ENCODE measurements around the gene RGS6. TPM values are rescaled to one million over a fixed set of nuclear protein-coding genes. Genes with fewer than 3 reads are reported as not detected.

The RGS6 gene
- polyA plus RNA-seq, 3 donors = not detected

DNA sequence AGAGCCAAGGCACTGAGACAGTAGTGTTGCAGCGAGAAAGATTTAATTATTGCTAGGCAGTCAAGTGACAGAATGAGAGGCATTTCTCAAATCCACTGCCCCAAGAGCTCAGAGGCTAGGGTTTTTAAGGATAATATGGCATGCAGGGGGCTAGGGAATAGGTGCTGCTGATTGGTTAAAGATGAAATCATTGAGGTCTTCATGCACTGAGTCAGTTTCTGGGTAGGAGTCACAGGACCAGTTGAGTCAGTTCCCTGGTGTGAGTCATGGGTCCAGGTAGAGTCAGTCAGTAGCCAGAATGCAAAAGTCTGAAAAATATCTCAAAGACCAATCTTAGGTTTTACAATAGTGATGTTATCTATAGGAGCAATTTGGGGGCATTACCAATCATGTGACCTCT lies 323.8 kb downstream of the RGS6 start:
- Histone ChIP-seq H3K27ac (ENCODE audit: low read depth in 1 of 2, low read length in 2 of 2) (no peak overlapping the region), H3K36me3 (replicated peaks in 1 of 2; ENCODE audit: control insufficient read depth in 1 of 2, insufficient read depth in 2 of 2, low read length in 2 of 2) (no peaks in the 10 kb centered on the region), H3K4me1 (ENCODE audit: control insufficient read depth in 1 of 2, insufficient read depth in 2 of 2, low read length in 2 of 2) (no peaks in the 10 kb centered on the region), H3K27me3 (ENCODE audit: control insufficient read depth in 2 of 2, insufficient read depth in 2 of 2, low read length in 2 of 2) (no peaks in the 10 kb centered on the region), H3K4me3 (replicated peaks in 1 of 3; ENCODE audit: low read depth in 2 of 3, low read length in 3 of 3) (no peak overlapping the region), H3K79me2 (ENCODE audit: insufficient read depth, low read length) (no peaks in the 10 kb centered on the region), H3K9ac (ENCODE audit: insufficient read depth, low read length, poor library complexity, severe bottlenecking) (no peak overlapping the region), H3K4me2 (replicated peaks; ENCODE audit: extremely low read depth, low read length, poor library complexity, severe bottlenecking) (no peak overlapping the region), H2AFZ (ENCODE audit: insufficient read depth, low read depth, low read length, poor library complexity, severe bottlenecking) (no peak overlapping the region), H3K9me3 (replicated peaks in 1 of 2; ENCODE audit: control insufficient read depth in 1 of 2, insufficient read depth in 1 of 2, low read length in 2 of 2) (peaks cover 7 to 10% of the 10 kb centered on the region in 2 donors), H4K20me1 (ENCODE audit: insufficient read depth, low read length) (no peaks in the 10 kb centered on the region)
- TF ChIP-seq, protein P1, sequence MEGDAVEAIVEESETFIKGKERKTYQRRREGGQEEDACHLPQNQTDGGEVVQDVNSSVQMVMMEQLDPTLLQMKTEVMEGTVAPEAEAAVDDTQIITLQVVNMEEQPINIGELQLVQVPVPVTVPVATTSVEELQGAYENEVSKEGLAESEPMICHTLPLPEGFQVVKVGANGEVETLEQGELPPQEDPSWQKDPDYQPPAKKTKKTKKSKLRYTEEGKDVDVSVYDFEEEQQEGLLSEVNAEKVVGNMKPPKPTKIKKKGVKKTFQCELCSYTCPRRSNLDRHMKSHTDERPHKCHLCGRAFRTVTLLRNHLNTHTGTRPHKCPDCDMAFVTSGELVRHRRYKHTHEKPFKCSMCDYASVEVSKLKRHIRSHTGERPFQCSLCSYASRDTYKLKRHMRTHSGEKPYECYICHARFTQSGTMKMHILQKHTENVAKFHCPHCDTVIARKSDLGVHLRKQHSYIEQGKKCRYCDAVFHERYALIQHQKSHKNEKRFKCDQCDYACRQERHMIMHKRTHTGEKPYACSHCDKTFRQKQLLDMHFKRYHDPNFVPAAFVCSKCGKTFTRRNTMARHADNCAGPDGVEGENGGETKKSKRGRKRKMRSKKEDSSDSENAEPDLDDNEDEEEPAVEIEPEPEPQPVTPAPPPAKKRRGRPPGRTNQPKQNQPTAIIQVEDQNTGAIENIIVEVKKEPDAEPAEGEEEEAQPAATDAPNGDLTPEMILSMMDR (IDR thresholded peaks at IDR 0.05) = no peak
- Mint-ChIP-seq H3K4me3 (no peak overlapping the region), H3K36me3 (no peaks in the 10 kb centered on the region), H3K27me3 (ENCODE audit: low read depth in 3 of 3) (peaks cover 0 to 2% (median 0%) of the 10 kb centered on the region in 3 donors), H3K9me3 (peaks cover 0 to 18% (median 14%) of the 10 kb centered on the region in 7 donors), H3K27ac (no peak overlapping the region), H3K4me1 (no peaks in the 10 kb centered on the region)
- no CpG with 5 or more reads among the region's 1 CpG for WGBS (ENCODE audit: insufficient coverage)
- intact Hi-C loops (cut with micrococcal nuclease) = no loop called here
- no peak for DNase-seq

DNA sequence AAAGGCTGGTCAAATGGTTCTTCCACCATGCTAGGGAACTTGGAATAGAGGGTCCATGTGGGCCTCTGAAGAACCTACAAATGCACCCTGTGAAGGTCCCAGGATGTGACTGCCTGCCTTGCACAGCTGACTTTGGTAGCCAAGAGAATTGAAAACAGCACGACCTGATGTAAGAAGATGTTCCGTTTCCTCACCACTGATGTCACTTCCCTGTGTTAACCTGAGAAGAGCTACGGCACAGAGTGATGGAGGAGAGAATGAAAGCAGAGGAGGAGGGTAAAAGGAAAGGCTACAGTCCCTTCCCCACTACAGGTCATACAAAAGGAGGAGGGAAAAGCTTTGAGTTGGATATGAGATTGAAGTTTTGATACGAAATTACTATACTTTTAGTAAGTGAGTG lies 328.8 kb downstream of the RGS6 start:
- H3K36me3 ChIP-seq (replicated peaks in 1 of 2; ENCODE audit: control insufficient read depth in 1 of 2, insufficient read depth in 2 of 2, low read length in 2 of 2) = no peaks in the 10 kb centered on the region
- H2AFZ ChIP-seq (ENCODE audit: insufficient read depth, low read depth, low read length, poor library complexity, severe bottlenecking) = no peak overlapping the region
- H3K4me3 Mint-ChIP-seq = no peak overlapping the region
- H3K79me2 ChIP-seq (ENCODE audit: insufficient read depth, low read length) = no peaks in the 10 kb centered on the region
- H3K4me1 Mint-ChIP-seq = no peaks in the 10 kb centered on the region
- H3K36me3 Mint-ChIP-seq = no peaks in the 10 kb centered on the region
- H3K4me3 ChIP-seq (replicated peaks in 1 of 3; ENCODE audit: low read depth in 2 of 3, low read length in 3 of 3) = no peak overlapping the region
- no peaks in the 10 kb centered on the region for H3K27me3 Mint-ChIP-seq (ENCODE audit: low read depth in 3 of 3)
- no peaks in the 10 kb centered on the region for H3K4me1 ChIP-seq (ENCODE audit: control insufficient read depth in 1 of 2, insufficient read depth in 2 of 2, low read length in 2 of 2)
- no peak overlapping the region for H3K27ac ChIP-seq (ENCODE audit: low read depth in 1 of 2, low read length in 2 of 2)
- H3K9me3 Mint-ChIP-seq = peaks cover 3 to 17% (median 13%) of the 10 kb centered on the region in 7 donors
- H4K20me1 ChIP-seq (ENCODE audit: insufficient read depth, low read length) = no peaks in the 10 kb centered on the region
- no peaks in the 10 kb centered on the region for H3K27me3 ChIP-seq (ENCODE audit: control insufficient read depth in 2 of 2, insufficient read depth in 2 of 2, low read length in 2 of 2)
- DNase-seq = no peak
- H3K9ac ChIP-seq (ENCODE audit: insufficient read depth, low read length, poor library complexity, severe bottlenecking) = no peak overlapping the region
- no CpG with 5 or more reads among the region's 4 CpGs for WGBS (ENCODE audit: insufficient coverage)
- H3K27ac Mint-ChIP-seq = no peak overlapping the region
- peaks cover 8 to 10% of the 10 kb centered on the region in 2 donors for H3K9me3 ChIP-seq (replicated peaks in 1 of 2; ENCODE audit: control insufficient read depth in 1 of 2, insufficient read depth in 1 of 2, low read length in 2 of 2)
- H3K4me2 ChIP-seq (replicated peaks; ENCODE audit: extremely low read depth, low read length, poor library complexity, severe bottlenecking) = no peak overlapping the region
- intact Hi-C loops (cut with micrococcal nuclease) = no loop called here
- TF ChIP-seq, protein P1 (IDR thresholded peaks at IDR 0.05) = no peak
